HepG2 (cell line): Measurements from ENCODE around the gene SLC35A3. TPM values are rescaled to one million over a fixed set of nuclear protein-coding genes. Genes with fewer than 3 reads are reported as not detected.

Source experiments
- AKNA ChIP-seq: sonication (generic); formaldehyde crosslinking; IDR thresholded peaks from 2 replicates; pipeline ENCODE4 v1.4.0; 2020; ENCODE audit warnings: missing genetic modification reagents, borderline replicate concordance
- ARID3A ChIP-seq: IDR thresholded peaks from 2 replicates; pipeline ENCODE4 v1.6.1; 2012; ENCODE audit warnings: low read depth, low read length, improper control_type of control experiment
- HDAC6 ChIP-seq: fragments of 200-600 bp; sonication (generic); IDR thresholded peaks from 2 replicates; pipeline ENCODE4 v1.7.0; 2017; ENCODE audit warnings: mild to moderate bottlenecking, antibody characterized with exemption, low read length, low read depth
- NKX3-1 ChIP-seq: sonication (generic); formaldehyde crosslinking; IDR thresholded peaks from 2 replicates; pipeline ENCODE4 v1.5.0; 2020; ENCODE audit warnings: missing genetic modification reagents
- PHF21A ChIP-seq: sonication (generic); formaldehyde crosslinking; IDR thresholded peaks from 2 replicates; pipeline ENCODE4 v1.5.0; 2020; ENCODE audit warnings: mild to moderate bottlenecking, missing genetic modification reagents
- PLRG1 ChIP-seq: fragments of 450-650 bp; conservative IDR thresholded peaks from 2 replicates; pipeline ENCODE4 v1.6.1; 2016
- POLR2AphosphoS2 ChIP-seq: IDR thresholded peaks from 2 replicates; pipeline ENCODE4 v1.6.1; 2011; ENCODE audit warnings: low read depth, low read length, improper control_type of control experiment
- REXO4 ChIP-seq: sonication (generic); formaldehyde crosslinking; IDR thresholded peaks from 2 replicates; pipeline ENCODE4 v1.8.0; 2022; ENCODE audit warnings: missing genetic modification reagents, mild to moderate bottlenecking, borderline replicate concordance
- TOPORS ChIP-seq: sonication (generic); formaldehyde crosslinking; IDR thresholded peaks from 2 replicates; pipeline ENCODE4 v1.8.0; 2023; ENCODE audit warnings: mild to moderate bottlenecking, missing genetic modification reagents
- TRAFD1 ChIP-seq: sonication (generic); formaldehyde crosslinking; IDR thresholded peaks from 2 replicates; pipeline ENCODE4 v1.5.1; 2020; ENCODE audit warnings: missing genetic modification reagents, mild to moderate bottlenecking, borderline replicate concordance
- ZFP82 ChIP-seq: sonication (generic); formaldehyde crosslinking; IDR thresholded peaks from 2 replicates; pipeline ENCODE4 v1.5.1; 2020; ENCODE audit warnings: mild to moderate bottlenecking, missing genetic modification reagents, borderline replicate concordance
- ZNF124 ChIP-seq: sonication (generic); formaldehyde crosslinking; IDR thresholded peaks from 2 replicates; pipeline ENCODE4 v1.4.0; 2020; ENCODE audit warnings: missing genetic modification reagents
- ZNF350 ChIP-seq: sonication (generic); formaldehyde crosslinking; IDR thresholded peaks from 2 replicates; pipeline ENCODE4 v1.4.0; 2020; ENCODE audit warnings: mild to moderate bottlenecking, low read depth, missing genetic modification reagents, borderline replicate concordance
- ZNF451 ChIP-seq: sonication (generic); formaldehyde crosslinking; IDR thresholded peaks from 2 replicates; pipeline ENCODE4 v1.5.0; 2020; ENCODE audit warnings: mild to moderate bottlenecking, missing genetic modification reagents
- ZNF639 ChIP-seq: conservative IDR thresholded peaks from 2 replicates; pipeline ENCODE4 v1.6.1; 2018; ENCODE audit warnings: missing genetic modification reagents
- ZNF777 ChIP-seq: sonication (generic); formaldehyde crosslinking; IDR thresholded peaks from 2 replicates; pipeline ENCODE4 v1.4.0; 2020; ENCODE audit warnings: missing genetic modification reagents
- polyA plus RNA-seq, 8 experiments: library from polyadenylated mRNA; depleted of rRNA in 3 of 8; stranded (reverse) in 7 of 8; unstranded in 1 of 8; fragments of >200 nt; fragmentation: Illumina TruSeq in 4 of 8; extraction: Trizol in 4 of 8; gene quantifications; 2 replicates each; pipeline versions ENCODE4 v1.2.1 to v1.2.3, GENCODE V29; 2011 to 2016; ENCODE audit warnings: low read depth in 4 of 8, missing spikeins in 1 of 8, mixed read lengths in 1 of 8; ENCODE audit not compliant: insufficient read depth in 1 of 8
- total RNA-seq, 5 experiments: library from RNA; depleted of rRNA; stranded (reverse); fragments of >200 nt; fragmentation: Illumina TruSeq; extraction: Trizol; gene quantifications; 2 replicates each; pipeline ENCODE4 v1.2.3, GENCODE V29; 2016; ENCODE audit warnings: low read depth in 1 of 5
- TF ChIP-seq, protein P1 (sequence below): sonication (generic); formaldehyde crosslinking; conservative IDR thresholded peaks from 2 replicates; pipeline ENCODE4 v1.8.0; 2022; ENCODE audit warnings: low read depth, missing genetic modification reagents

The SLC35A3 gene
- total and polyA plus RNA-seq, 2 of the 13 experiments (the other 11 are each of a cell fraction or from before 2014, with no cell fraction given), result 11.2 to 24.9 TPM

GRCh38 chr1:99969729-99970621 is at the start of gene SLC35A3 (continued):
- TF ChIP-seq REXO4 (CRISPR knock-in tag) (peak; percentile 74; the same call in 1 of the 2 replicates), HDAC6 (no peak), AKNA (no peak), ZNF350 (CRISPR knock-in tag) (peak; percentile 98), TOPORS (CRISPR knock-in tag) (peak; percentile 90), PHF21A (CRISPR knock-in tag) (peak; percentile 94), ARID3A (no peak; the same call in 1 of the 2 replicates), ZNF451 (CRISPR knock-in tag) (peak; percentile 94), ZNF124 (CRISPR knock-in tag) (peak; percentile 91), ZNF639 (peak; percentile 90; the same call in 1 of the 2 replicates), NKX3-1 (peak; percentile 98), TRAFD1 (CRISPR knock-in tag) (peak; percentile 79; the same call in 1 of the 2 replicates), ZNF777 (CRISPR knock-in tag) (peak; percentile 96), PLRG1 (no peak), POLR2AphosphoS2 (no peak), ZFP82 (CRISPR knock-in tag) (peak; percentile 99)
- TF ChIP-seq, protein P1, sequence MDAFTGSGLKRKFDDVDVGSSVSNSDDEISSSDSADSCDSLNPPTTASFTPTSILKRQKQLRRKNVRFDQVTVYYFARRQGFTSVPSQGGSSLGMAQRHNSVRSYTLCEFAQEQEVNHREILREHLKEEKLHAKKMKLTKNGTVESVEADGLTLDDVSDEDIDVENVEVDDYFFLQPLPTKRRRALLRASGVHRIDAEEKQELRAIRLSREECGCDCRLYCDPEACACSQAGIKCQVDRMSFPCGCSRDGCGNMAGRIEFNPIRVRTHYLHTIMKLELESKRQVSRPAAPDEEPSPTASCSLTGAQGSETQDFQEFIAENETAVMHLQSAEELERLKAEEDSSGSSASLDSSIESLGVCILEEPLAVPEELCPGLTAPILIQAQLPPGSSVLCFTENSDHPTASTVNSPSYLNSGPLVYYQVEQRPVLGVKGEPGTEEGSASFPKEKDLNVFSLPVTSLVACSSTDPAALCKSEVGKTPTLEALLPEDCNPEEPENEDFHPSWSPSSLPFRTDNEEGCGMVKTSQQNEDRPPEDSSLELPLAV (CRISPR knock-in tag), result no peak; the same call in 1 of the 2 replicates
